ENCODE measurements around the gene RAD51B. TPM values are rescaled to one million over a fixed set of nuclear protein-coding genes. Genes with fewer than 3 reads are reported as not detected.
"Not testable (repeated sequence)": the region's sequence is repeated elsewhere in the genome, so short reads cannot be mapped to it uniquely, and the experiment has no call there.

Gene RAD51B
- total RNA-seq, 4 donors from 2014 or later: 14.0 to 16.4 (median 14.8) TPM

DNA sequence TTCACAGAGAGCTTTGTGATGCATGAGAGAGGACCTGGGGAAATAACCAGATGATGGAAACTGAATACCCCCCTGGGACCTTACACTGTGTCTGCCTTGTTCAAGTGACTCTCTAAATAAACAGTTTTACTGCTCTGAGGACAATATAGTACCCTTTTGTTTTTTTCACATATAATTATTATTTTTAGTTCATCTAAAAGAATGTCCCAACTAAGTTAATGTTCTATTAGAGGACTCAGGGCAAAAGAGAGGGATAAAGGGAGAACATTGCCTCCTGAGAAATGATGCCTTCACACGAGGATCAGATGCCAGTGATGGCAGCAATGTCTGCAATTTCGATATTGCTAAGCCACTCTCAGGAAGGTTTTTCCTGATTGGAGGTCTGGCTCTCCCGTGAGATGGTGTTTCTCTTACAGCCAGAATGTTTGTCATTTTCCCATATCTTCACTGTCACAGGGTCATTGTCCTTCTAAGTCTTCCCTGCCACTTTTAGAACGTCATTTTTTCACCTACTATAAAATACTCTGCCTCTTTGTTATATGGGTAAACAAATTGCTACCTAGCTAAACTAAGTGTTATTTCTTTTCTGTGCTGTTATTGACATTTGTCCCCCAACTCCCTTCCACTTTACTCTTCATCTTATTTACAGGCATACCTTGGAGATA lies 201.6 kb downstream of the RAD51B start:
- Histone ChIP-seq H3K27ac (no peak overlapping the region), H3K4me1 (peaks cover 6 to 7% of the 10 kb centered on the region in 2 donors), H3K4me3 (replicated peaks in 1 of 3) (no peak overlapping the region), H3K9me3 (no peaks in the 10 kb centered on the region), H3K27me3 (no peaks in the 10 kb centered on the region), H3K36me3 (no peaks in the 10 kb centered on the region)
- 37 to 39% methylated on average over 4 of the region's 4 CpGs for WGBS, 2 donors
- no peak for DNase-seq
- intact Hi-C loops (cut with DNase I): no loop called here
- TF ChIP-seq, protein P1, sequence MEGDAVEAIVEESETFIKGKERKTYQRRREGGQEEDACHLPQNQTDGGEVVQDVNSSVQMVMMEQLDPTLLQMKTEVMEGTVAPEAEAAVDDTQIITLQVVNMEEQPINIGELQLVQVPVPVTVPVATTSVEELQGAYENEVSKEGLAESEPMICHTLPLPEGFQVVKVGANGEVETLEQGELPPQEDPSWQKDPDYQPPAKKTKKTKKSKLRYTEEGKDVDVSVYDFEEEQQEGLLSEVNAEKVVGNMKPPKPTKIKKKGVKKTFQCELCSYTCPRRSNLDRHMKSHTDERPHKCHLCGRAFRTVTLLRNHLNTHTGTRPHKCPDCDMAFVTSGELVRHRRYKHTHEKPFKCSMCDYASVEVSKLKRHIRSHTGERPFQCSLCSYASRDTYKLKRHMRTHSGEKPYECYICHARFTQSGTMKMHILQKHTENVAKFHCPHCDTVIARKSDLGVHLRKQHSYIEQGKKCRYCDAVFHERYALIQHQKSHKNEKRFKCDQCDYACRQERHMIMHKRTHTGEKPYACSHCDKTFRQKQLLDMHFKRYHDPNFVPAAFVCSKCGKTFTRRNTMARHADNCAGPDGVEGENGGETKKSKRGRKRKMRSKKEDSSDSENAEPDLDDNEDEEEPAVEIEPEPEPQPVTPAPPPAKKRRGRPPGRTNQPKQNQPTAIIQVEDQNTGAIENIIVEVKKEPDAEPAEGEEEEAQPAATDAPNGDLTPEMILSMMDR (IDR thresholded peaks at IDR 0.05): no peak
- no peak for TF ChIP-seq POLR2A (IDR thresholded peaks at IDR 0.05)

DNA sequence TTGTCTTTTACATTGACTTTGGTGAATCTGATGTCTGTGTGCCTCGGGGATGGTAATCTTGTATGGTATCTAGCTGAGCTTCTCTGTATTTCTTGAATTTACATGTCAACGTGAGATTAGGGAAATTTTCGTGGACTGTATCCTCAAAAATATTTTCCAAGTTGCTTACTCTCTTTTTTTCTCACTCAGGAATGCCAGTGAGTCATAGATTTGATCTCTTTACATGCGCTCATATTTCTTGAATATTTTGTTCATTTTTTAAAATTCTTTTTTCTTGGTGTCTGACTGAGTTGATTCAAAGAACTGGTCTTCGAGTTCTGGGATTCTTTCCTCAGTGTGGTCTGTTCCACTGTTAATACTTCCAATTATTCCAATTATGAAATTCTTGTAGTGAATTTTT lies 207.7 kb downstream of the RAD51B start:
- 96% methylated on average over 5 of the region's 5 CpGs for WGBS, 2 donors
- no peaks in the 10 kb centered on the region for H3K27me3 ChIP-seq
- no peak overlapping the region for H3K27ac ChIP-seq
- DNase-seq: no peak
- no peak overlapping the region for H3K4me3 ChIP-seq (replicated peaks in 1 of 3)
- no peaks in the 10 kb centered on the region for H3K4me1 ChIP-seq
- intact Hi-C loops (cut with DNase I): no loop called here
- no peaks in the 10 kb centered on the region for H3K36me3 ChIP-seq
- TF ChIP-seq, protein P1 (IDR thresholded peaks at IDR 0.05): no peak
- no peak for TF ChIP-seq POLR2A (IDR thresholded peaks at IDR 0.05)
- H3K9me3 ChIP-seq: no peaks in the 10 kb centered on the region

DNA sequence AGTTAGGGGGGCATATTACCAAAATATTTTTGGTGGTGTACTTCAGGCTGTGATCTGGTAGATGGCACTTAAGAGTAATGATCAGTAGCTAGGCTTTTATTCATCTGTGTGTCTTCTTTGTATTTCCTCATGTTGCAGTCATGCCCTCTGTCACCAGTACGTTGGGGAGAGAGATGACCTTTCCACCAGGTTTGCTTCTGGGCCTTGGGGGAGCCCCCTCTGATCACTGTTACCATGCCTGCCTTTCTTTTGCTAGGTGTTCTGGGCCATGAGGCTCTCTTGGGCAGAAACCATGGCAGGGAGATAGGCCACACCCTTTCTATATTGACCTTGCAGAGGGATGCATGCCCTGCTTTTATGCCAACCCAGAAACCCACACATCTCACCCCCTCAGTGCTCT lies 208.5 kb downstream of the RAD51B start:
- H3K9me3 ChIP-seq: no peaks in the 10 kb centered on the region
- WGBS, 2 donors: 91 to 100% methylated on average over 1 of the region's 1 CpG
- intact Hi-C loops (cut with DNase I): no loop called here
- H3K36me3 ChIP-seq: no peaks in the 10 kb centered on the region
- no peaks in the 10 kb centered on the region for H3K27me3 ChIP-seq
- H3K4me3 ChIP-seq (replicated peaks in 1 of 3): no peak overlapping the region
- TF ChIP-seq POLR2A (IDR thresholded peaks at IDR 0.05): no peak
- TF ChIP-seq, protein P1 (IDR thresholded peaks at IDR 0.05): no peak
- H3K4me1 ChIP-seq: no peaks in the 10 kb centered on the region
- H3K27ac ChIP-seq: no peak overlapping the region
- no peak for DNase-seq

DNA sequence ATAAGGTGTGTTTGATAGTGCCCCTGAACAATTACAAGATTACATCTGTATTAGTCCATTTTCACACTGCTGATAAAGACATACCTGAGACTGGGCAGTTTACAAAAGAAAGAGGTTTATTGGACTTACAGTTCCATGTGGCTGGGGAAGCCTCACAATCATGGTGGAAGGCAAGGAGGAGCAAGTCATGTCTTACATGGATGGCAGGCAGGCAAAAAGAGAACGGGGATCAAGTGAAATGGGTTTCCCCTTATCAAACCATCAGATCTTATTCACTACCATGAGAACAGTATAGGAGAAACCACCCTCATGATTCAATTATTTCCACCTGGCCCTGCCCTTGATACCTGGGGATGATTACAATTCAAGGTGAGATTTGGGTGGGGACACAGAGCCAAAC lies 211.4 kb downstream of the RAD51B start:
- intact Hi-C loops (cut with DNase I); DNase-seq; H3K27ac ChIP-seq; H3K36me3 ChIP-seq; H3K4me1 ChIP-seq; H3K27me3 ChIP-seq; H3K4me3 ChIP-seq (replicated peaks in 1 of 3); H3K9me3 ChIP-seq: not testable (repeated sequence)
- 100% methylated on average over 1 of the region's 1 CpG for WGBS, 2 donors

DNA sequence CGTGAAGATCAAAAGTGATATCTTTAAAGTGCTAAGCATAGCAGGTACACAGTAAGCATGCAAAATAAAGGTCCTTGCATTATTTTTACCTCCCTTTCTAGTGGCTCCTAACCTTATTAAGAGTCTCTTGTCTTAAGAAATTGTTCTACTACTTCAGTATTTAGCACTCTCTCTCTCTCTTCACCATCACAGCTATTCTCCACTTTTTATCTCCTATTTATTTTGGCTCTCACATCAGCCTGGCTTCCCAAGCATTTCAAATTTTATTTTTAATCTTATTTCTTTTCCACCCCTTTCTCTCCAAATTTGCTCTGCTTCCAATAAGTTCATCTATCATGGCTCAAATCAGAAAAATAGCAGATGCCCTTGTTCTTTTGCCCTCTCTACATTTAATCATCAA lies 212.6 kb downstream of the RAD51B start:
- Histone ChIP-seq H3K27me3 (no peaks in the 10 kb centered on the region), H3K9me3 (no peaks in the 10 kb centered on the region), H3K27ac (no peak overlapping the region), H3K36me3 (no peaks in the 10 kb centered on the region), H3K4me3 (replicated peaks in 1 of 3) (no peak overlapping the region), H3K4me1 (no peaks in the 10 kb centered on the region)
- WGBS, 2 donors: 92 to 95% methylated on average over 1 of the region's 1 CpG
- intact Hi-C loops (cut with DNase I): no loop called here
- no peak for DNase-seq
- no peak for TF ChIP-seq POLR2A (IDR thresholded peaks at IDR 0.05)
- TF ChIP-seq, protein P1 (IDR thresholded peaks at IDR 0.05): no peak

Measured in thyroid gland (tissue), 4 donors.